Colonic mucosa (tissue), 4 donors: Measurements from ENCODE around the gene DROSHA. TPM values are rescaled to one million over a fixed set of nuclear protein-coding genes. Genes with fewer than 3 reads are reported as not detected.

Experiments used
- DNase-seq: peaks from one replicate; pipeline ENCODE4 v3.0.0-alpha.2; 2020
- H3K27ac ChIP-seq: fragments of 200-600 bp; one replicate; pipeline ENCODE4 v1.8.0; 2021
- H3K27me3 ChIP-seq: fragments of 200-600 bp; one replicate; pipeline ENCODE4 v1.8.0; 2021
- H3K36me3 ChIP-seq: fragments of 200-600 bp; one replicate; pipeline ENCODE4 v1.8.0; 2021
- H3K4me1 ChIP-seq: fragments of 200-600 bp; one replicate; pipeline ENCODE4 v1.8.0; 2021; ENCODE audit warnings: mild to moderate bottlenecking
- H3K4me3 ChIP-seq: fragments of 200-600 bp; one replicate; pipeline ENCODE4 v1.8.0; 2021
- H3K9ac ChIP-seq, 2 donors: one replicate each; pipeline ENCODE4 v1.7.0; 2013; ENCODE audit warnings: control low read depth in 2 of 2, low read depth in 2 of 2, low read length in 2 of 2
- H3K9me3 ChIP-seq: fragments of 200-600 bp; one replicate; pipeline ENCODE4 v1.8.0; 2021
- intact Hi-C: fragments of 100-400 bp; cut with DNase I; formaldehyde crosslinking; loops from one replicate; pipeline ENCODE4 v1.14.1; 2022
- total RNA-seq, 2 donors: library from RNA; stranded (reverse); fragmentation: NEBNext Ultra II Directional in 1 of 2; extraction: Animal tissue kit (Norgen Biotek cat#: 25700) in 1 of 2; gene quantifications; one replicate each; pipeline ENCODE4 v1.2.1, GENCODE V29; 2021
- TF ChIP-seq, protein P1 (sequence below): fragments of 200-600 bp; IDR thresholded peaks from one replicate; pipeline ENCODE4 v1.8.0; 2022; ENCODE audit warnings: antibody characterized with exemption, mild to moderate bottlenecking
- donor health status: healthy.
- donor health status: DM: no; HTN: no; CAD: no.
- donor health status: DM: no; HTN: no; CAD: no.

DROSHA gene
- total RNA-seq, 2 donors from 2014 or later: 49.2 to 61.6 TPM

DNA sequence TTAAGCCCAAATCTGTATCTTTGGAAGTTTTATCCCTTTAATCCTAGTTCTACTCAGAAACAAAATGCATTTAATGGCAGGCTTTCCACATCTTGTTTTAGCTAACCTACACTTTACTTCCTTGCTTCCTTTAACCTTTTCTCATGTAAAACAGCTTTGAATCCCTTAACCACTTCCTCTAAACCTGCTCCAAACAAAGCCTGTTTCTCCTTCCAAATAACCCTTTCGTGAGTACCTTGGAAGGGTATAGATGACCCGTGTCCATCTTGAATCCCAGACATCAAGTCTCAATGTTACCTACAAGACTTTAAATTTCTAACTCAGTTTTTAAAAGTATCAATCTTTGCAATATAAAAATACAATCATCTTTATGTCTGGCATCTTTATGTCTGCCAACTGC is 78.4 kb downstream of the DROSHA start:
- H3K4me3 ChIP-seq: no peak overlapping the region
- no peak overlapping the region for H3K9ac ChIP-seq
- no peaks in the 10 kb centered on the region for H3K36me3 ChIP-seq
- no peaks in the 10 kb centered on the region for H3K9me3 ChIP-seq
- no peak for DNase-seq
- H3K27ac ChIP-seq: no peak overlapping the region
- intact Hi-C loops: no loop called here
- TF ChIP-seq, protein P1, sequence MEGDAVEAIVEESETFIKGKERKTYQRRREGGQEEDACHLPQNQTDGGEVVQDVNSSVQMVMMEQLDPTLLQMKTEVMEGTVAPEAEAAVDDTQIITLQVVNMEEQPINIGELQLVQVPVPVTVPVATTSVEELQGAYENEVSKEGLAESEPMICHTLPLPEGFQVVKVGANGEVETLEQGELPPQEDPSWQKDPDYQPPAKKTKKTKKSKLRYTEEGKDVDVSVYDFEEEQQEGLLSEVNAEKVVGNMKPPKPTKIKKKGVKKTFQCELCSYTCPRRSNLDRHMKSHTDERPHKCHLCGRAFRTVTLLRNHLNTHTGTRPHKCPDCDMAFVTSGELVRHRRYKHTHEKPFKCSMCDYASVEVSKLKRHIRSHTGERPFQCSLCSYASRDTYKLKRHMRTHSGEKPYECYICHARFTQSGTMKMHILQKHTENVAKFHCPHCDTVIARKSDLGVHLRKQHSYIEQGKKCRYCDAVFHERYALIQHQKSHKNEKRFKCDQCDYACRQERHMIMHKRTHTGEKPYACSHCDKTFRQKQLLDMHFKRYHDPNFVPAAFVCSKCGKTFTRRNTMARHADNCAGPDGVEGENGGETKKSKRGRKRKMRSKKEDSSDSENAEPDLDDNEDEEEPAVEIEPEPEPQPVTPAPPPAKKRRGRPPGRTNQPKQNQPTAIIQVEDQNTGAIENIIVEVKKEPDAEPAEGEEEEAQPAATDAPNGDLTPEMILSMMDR: no peak
- H3K4me1 ChIP-seq: no peaks in the 10 kb centered on the region
- H3K27me3 ChIP-seq: no peaks in the 10 kb centered on the region

DNA sequence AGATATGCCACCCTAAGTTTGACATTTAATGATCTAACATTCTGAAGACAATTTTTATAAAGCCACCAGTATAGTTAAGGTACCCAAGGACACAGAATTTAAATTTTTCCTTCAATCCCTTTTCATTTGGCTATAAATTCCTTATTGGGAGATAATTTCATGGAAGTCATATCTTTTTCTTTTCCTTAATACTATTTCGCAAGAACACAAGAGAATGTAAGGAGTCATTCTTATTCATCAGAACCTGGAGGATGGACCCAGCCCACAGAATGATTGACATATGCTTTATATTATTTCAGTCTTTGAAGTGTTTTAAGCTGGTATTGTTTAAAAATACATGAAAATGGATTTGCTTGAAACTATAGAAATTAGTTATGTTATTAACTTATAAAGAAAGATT is 79.6 kb downstream of the DROSHA start:
- H3K27ac ChIP-seq: no peak overlapping the region
- no peaks in the 10 kb centered on the region for H3K27me3 ChIP-seq
- TF ChIP-seq, protein P1: no peak
- H3K36me3 ChIP-seq: no peaks in the 10 kb centered on the region
- H3K4me3 ChIP-seq: no peak overlapping the region
- H3K9me3 ChIP-seq: no peaks in the 10 kb centered on the region
- intact Hi-C loops: no loop called here
- no peak for DNase-seq
- H3K9ac ChIP-seq: no peak overlapping the region
- H3K4me1 ChIP-seq: no peaks in the 10 kb centered on the region

DNA sequence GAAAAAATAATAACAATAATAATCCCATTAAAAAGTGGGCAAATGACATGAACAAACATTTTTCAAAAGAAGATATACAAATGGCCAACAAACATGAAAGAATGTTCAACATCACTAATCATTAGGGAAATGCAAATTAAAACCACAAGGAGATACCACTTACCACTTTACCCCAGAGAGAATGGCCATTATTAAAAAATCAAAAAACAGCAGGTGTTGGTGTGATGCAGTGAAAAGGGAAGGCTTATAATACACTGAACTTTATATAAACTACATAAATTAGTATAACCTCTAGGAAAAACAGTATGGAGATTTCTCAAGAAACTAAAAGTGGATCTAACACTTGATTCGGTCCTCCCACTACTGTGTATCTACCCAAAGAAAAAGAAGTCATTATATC is 81.9 kb downstream of the DROSHA start:
- Histone ChIP-seq H3K4me1 (no peaks in the 10 kb centered on the region), H3K27me3 (no peaks in the 10 kb centered on the region), H3K9ac (no peak overlapping the region), H3K4me3 (no peak overlapping the region), H3K36me3 (no peaks in the 10 kb centered on the region), H3K9me3 (no peaks in the 10 kb centered on the region), H3K27ac (no peak overlapping the region)
- DNase-seq: no peak
- TF ChIP-seq, protein P1: no peak
- intact Hi-C loops: no loop called here

DNA sequence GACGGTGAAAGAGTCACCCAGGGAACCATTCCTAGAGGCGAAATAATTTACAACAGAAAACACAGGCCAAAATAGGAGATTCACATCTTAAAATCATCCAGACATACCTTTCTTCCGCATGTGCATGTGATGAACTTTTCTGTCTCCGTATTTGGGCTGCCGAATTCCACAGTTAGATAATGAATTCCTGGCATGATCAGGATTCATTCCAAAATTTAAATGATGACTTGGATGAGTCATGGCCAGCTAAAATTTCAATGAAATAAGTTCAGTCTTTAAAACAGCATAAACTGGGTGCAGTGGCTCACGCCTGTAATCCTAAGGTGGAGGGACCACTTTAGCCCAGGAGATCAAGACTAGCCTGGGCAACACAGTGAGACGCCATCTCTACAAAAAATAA is 82.7 kb downstream of the DROSHA start:
- H3K4me1 ChIP-seq: no peaks in the 10 kb centered on the region
- no peak overlapping the region for H3K4me3 ChIP-seq
- no peaks in the 10 kb centered on the region for H3K36me3 ChIP-seq
- intact Hi-C loops: no loop called here
- no peak overlapping the region for H3K27ac ChIP-seq
- H3K9me3 ChIP-seq: no peaks in the 10 kb centered on the region
- no peaks in the 10 kb centered on the region for H3K27me3 ChIP-seq
- no peak overlapping the region for H3K9ac ChIP-seq
- TF ChIP-seq, protein P1: no peak
- DNase-seq: no peak

DNA sequence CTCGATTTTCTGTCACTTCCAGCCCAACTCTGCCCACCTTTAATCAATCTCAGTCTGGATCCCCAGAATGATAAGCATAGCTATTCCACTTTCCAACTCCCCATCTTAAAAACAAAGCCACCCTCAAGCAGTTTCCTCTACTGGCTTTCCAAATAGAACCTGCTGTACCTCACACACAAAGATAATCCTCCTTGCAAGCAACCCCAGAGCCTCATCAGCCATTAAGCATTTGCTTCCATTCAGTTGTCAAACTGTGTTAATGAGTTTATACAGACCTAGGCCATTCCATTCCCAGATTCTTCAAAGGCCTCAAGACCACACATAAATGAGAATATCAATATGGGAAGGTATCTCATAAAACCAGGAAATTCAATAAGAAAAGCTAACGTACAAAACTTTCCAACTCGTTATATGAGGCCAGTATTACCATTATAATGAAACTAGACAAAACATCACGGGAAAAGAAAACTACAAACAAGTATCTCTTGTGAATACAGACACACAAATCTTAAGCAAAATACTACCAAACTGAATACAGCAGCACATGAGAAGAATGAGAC is 86.8 kb downstream of the DROSHA start:
- Histone ChIP-seq H3K4me1 (no peaks in the 10 kb centered on the region), H3K27ac (no peak overlapping the region), H3K36me3 (no peaks in the 10 kb centered on the region), H3K9ac (no peak overlapping the region), H3K4me3 (no peak overlapping the region), H3K27me3 (no peaks in the 10 kb centered on the region), H3K9me3 (no peaks in the 10 kb centered on the region)
- no peak for DNase-seq
- TF ChIP-seq, protein P1: no peak
- intact Hi-C loops: no loop called here
